GM21423 (cell line): Measurements from ENCODE around the gene CEP57L1.
"Not testable (repeated sequence)": the region's sequence is repeated elsewhere in the genome, so short reads cannot be mapped to it uniquely, and the experiment has no call there.

Experiments used
- ATAC-seq: cut with Tn5 transposase; IDR thresholded peaks from one replicate; pipeline ENCODE4 v1.9.1; 2021; ENCODE audit warnings: mild to moderate bottlenecking, moderate library complexity; ENCODE audit not compliant: unreplicated experiment

The CEP57L1 gene

GRCh38 chr6:109167562-109167961 is 72.3 kb downstream of the CEP57L1 start:
- ATAC-seq, result no peak

GRCh38 chr6:109170333-109170732 is 75.0 kb downstream of the CEP57L1 start:
- ATAC-seq, result no peak

- ATAC-seq, result no peak
Observed at GRCh38 chr6:109172101-109172746, 76.9 kb downstream of the CEP57L1 start.

- ATAC-seq, result no peak
Observed at GRCh38 chr6:109174916-109175315, 79.6 kb downstream of the CEP57L1 start.

GRCh38 chr6:109178921-109179320 is 83.6 kb downstream of the CEP57L1 start:
- no peak for ATAC-seq

DNA sequence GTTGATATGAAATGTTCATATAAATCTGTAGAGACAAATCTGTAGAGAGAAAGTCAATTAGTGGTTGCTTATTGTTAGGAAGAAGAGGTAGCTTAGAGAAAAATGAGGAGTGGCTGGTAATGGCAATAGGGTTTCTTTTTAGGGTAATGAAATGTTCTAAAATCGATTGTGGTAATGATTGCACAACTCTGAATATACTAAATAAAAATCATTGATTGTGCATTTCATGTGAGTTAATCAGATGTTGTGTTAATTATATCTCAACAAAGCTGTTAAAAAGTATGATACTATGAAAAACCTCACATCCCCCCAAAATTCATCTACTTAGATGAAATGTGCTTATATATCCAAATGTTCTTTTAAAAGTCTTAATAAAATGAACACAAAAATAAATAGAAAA is 84.2 kb downstream of the CEP57L1 start:
- ATAC-seq, result no peak

DNA sequence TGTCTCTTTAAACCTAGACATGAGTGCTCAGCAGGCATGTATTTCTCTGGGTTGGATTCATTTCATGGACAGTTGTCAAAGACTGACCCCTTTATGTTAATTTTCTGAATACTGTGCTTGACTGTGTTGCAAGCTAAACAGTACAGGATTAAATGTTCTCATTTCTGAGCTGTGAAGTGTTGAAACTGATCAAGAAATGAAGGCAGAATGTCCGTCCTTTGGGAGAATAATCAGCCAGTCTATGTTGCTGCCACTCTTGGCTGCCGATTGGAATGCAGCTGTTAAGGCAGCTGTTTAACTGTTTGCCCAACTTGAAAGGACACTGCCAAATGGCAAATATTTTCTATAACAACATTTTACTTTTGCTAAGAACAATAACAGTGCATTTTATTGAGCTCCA is 87.3 kb downstream of the CEP57L1 start:
- no peak for ATAC-seq

- no peak for ATAC-seq
Observed at GRCh38 chr6:109183109-109183650, 87.9 kb downstream of the CEP57L1 start.

- no peak for ATAC-seq
Observed at GRCh38 chr6:109184638-109185037, 89.3 kb downstream of the CEP57L1 start.

GRCh38 chr6:109186012-109186411 is 90.7 kb downstream of the CEP57L1 start:
- ATAC-seq, result no peak

DNA sequence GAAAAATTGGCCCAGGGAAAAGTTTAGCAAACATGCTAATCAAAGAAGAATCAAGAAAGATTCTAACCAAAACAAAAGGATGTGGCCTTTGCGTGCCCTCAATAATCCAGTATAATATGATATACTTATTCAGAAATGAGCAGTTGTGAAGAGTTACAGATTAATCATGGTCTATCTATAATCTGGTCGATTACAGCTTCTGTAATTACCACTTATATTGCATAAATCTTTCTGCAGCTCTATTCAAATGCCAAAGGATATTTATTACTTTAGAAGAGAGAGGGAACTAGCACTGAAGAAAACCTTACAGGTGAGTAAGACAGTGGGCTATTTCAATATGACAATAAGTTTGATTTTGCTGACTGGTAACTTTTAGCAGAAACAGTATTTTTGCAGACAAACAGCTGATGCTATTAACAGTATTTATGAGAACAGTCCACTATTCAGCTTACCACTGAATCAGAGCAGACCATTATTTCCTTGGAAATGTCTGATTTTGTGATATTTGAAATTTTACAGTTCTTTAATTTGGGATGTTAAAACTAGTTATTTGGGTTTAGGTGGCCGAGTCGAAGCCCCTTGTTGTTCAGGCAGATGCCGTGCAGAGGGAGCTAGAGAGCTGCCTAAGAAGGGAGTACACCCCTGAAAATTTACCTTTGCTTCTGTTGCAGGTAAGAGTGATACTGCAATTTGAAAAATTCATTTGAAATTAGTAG is 92.2 kb downstream of the CEP57L1 start:
- ATAC-seq, result no peak

DNA sequence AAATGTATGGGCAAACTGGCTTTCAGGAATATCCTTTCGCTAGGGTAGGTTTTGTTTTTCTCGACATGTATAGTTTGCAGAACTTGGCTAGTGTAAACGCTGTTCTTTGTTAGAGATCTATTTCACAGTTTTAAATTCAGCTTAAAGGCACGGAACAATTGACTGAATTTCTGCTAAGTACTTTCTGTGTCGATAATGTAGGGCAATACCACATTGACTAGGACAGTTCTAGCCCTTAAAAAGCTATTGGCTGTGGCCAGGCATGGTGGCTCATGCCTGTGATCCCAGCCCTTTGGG is 92.8 kb downstream of the CEP57L1 start:
- ATAC-seq, result no peak

GRCh38 chr6:109191368-109191767 is 96.1 kb downstream of the CEP57L1 start:
- ATAC-seq, result not testable (repeated sequence)

- no peak for ATAC-seq
Observed at GRCh38 chr6:109192865-109193264, 97.6 kb downstream of the CEP57L1 start.

- no peak for ATAC-seq
Observed at GRCh38 chr6:109194880-109195279, 99.6 kb downstream of the CEP57L1 start.

DNA sequence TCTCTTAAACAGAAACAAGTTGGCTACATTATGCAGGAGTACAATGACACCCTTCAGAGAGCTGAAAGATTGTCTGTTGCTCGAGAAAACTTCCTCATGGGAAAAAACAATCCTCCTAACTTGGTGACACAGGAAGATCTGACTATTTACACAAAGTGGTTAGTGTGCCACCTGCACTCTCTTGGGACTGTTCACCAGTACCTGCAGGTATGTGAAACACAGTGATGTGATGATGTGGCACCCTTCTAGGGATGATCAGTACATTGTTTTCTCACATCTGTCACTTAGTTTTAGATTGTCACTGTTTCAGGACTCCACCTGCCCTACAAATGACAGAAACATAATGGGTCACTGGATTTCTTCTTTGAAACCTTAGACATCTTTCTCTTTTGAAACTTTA is 101.8 kb downstream of the CEP57L1 start:
- no peak for ATAC-seq

DNA sequence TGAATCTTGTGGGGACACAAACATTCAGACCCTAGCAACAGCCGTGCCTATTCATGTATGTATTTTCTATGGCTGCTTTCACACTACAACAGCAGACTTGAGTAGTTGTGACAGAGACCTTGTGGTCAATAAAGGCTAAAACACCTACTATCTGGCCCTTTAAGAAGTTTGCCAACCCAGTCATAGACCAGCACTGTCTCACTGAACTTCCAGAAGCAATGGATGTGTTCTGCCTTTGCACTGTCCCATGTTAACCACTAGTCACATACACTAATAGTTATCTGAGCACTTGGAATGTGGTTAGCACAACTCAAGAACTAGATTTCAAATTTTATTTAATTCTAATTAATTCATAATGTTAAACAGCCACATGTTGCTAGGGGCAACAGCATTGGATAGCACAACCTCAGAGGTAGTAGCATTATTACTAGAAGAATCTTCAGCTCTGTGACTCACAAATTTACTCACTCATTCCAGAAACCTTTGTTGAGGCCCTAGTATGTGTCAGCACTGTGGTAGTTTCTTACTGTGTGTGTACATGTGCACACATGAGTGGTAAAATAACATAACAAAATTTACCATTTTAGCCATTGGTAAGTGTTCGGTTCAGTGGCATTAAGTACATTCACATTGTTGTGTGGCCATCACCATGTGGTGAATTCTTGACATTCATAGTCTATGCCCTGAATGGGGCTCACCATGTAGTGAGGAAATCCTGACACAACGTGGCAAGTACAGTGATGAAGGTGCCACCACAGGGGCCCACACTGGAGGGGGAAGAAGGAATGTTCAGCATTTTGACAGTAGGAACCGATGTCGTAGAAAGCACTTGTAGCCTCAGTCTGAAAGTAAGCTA is 107.3 kb downstream of the CEP57L1 start:
- no peak for ATAC-seq

- no peak for ATAC-seq
Observed at GRCh38 chr6:109204511-109204910, 109.2 kb downstream of the CEP57L1 start.

DNA sequence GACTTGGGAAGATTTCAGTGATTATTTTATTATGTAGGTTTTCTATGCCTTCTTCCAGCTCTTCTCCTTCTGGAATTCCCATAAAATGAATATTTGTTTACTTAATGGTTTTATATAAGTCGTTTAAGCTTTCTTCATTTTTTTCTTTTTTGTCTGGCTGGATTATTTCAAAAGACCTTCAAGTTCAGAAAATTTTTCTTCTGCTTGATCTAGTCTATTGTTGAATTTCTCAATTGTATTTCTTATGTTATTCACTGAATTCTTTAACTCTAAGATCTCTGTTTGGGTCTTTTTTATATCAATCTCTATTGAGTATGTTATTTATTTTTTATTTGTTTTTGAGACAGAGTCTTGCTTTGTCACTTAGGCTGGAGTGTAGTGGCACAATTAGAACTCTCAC is 117.4 kb downstream of the CEP57L1 start:
- ATAC-seq, result no peak
